Large intestine (tissue), 3 donors: ENCODE results near the gene HELT. TPM values are rescaled to one million over a fixed set of nuclear protein-coding genes. Genes with fewer than 3 reads are reported as not detected.

Source experiments
- DNase-seq, 2 donors: peaks; one replicate each; pipeline versions ENCODE4 v3.0.0 to v3.0.0-alpha.2; 2013
- H3K27ac ChIP-seq: one replicate; pipeline ENCODE4 v1.5.1; 2013; ENCODE audit warnings: low read length
- H3K27me3 ChIP-seq: 2 replicates; pipeline ENCODE4 v1.6.1; 2013; ENCODE audit warnings: low read length; ENCODE audit not compliant: control insufficient read depth, insufficient read depth
- H3K36me3 ChIP-seq: 2 replicates; pipeline ENCODE4 v1.6.1; 2013; ENCODE audit warnings: low read length; ENCODE audit not compliant: control insufficient read depth, insufficient read depth
- H3K4me1 ChIP-seq: one replicate; pipeline ENCODE4 v1.6.1; 2013; ENCODE audit warnings: low read length; ENCODE audit not compliant: control insufficient read depth, insufficient read depth
- H3K4me3 ChIP-seq: one replicate; pipeline ENCODE4 v1.5.1; 2013; ENCODE audit warnings: low read length
- H3K9me3 ChIP-seq: one replicate; pipeline ENCODE4 v1.6.1; 2013; ENCODE audit warnings: mild to moderate bottlenecking, low read depth, low read length, moderate library complexity; ENCODE audit not compliant: control insufficient read depth
- WGBS: methylation state at CpG from one replicate; pipeline ENCODE4 v1.1.5; 2013; ENCODE audit warnings: low lambda C conversion rate; ENCODE audit not compliant: insufficient coverage; 5-methylcytosine and 5-hydroxymethylcytosine counted together
- polyA plus RNA-seq: library from polyadenylated mRNA; unstranded; fragments of 120-200 nt; gene quantifications from one replicate; pipeline ENCODE4 v1.2.1, GENCODE V29; 2013

The HELT gene
- polyA plus RNA-seq, 1 donor = not detected

DNA sequence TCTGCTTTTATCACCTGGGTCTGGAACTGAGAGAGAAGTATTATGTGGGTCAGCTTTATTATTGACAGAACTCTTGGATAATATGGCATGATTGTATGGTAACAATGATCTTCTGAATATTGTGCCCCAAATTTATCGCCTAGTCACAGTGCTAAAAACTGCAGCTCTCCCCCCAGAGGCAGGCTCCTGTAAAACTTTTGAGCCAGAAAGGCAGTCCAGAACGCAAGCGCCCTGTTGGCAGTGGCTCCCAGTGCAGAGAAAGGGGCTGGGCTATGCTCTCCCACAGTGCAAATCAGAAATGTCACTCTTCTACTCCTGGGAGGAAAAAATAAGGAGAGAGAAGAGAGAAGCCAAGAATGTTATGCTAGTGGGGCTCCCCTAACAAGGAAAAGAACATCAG is 50.5 kb downstream of the HELT start:
- WGBS = no CpG with 5 or more reads among the region's 3 CpGs
- Histone ChIP-seq H3K27me3 (peaks cover 4% of the 10 kb centered on the region), H3K36me3 (no peaks in the 10 kb centered on the region), H3K9me3 (no peaks in the 10 kb centered on the region), H3K4me1 (no peaks in the 10 kb centered on the region), H3K4me3 (no peak overlapping the region), H3K27ac (no peak overlapping the region)
- no peak for DNase-seq

Other genes with a start within 250 kb of the HELT start
- gene ACSL1, start 192.5 kb upstream of the HELT start, polyA plus RNA-seq = 13.8 TPM
- 34.0 TPM for gene SLC25A4, start 124.8 kb downstream of the HELT start, polyA plus RNA-seq
- gene CFAP97, start 185.5 kb downstream of the HELT start, polyA plus RNA-seq = 27.4 TPM
- gene SNX25, start 191.1 kb downstream of the HELT start, polyA plus RNA-seq = 13.4 TPM